K562 (cell line): ENCODE measurements around the gene PODXL2. TPM values are rescaled to one million over a fixed set of nuclear protein-coding genes. Genes with fewer than 3 reads are reported as not detected.
A peak's percentile ranks its signal among the peaks of the same experiment; 100 is the strongest.

Experiments
- ARID1B ChIP-seq: fragments of 450-650 bp; IDR thresholded peaks from 2 replicates; pipeline ENCODE4 v1.6.1; 2016; ENCODE audit warnings: antibody characterized with exemption, mild to moderate bottlenecking, inconsistent platforms
- CBFA2T2 ChIP-seq: fragments of 450-650 bp; conservative IDR thresholded peaks from 2 replicates; pipeline ENCODE4 v1.6.1; 2017; ENCODE audit warnings: mild to moderate bottlenecking
- CBFA2T3 ChIP-seq: fragments of 450-650 bp; IDR thresholded peaks from 2 replicates; pipeline ENCODE4 v1.6.1; 2017
- HDAC2 ChIP-seq: fragments of 450-650 bp; IDR thresholded peaks from 2 replicates; pipeline ENCODE4 v1.6.1; 2016; ENCODE audit warnings: mild to moderate bottlenecking
- JUN ChIP-seq, 2 experiments: sonication (generic) in 1 of 2; formaldehyde crosslinking in 1 of 2; IDR thresholded peaks; 2 replicates each; pipeline versions ENCODE4 v1.6.1 to v1.8.0; 2012 to 2022; ENCODE audit warnings: borderline replicate concordance in 2 of 2, mild to moderate bottlenecking in 2 of 2, improper control_type of control experiment in 1 of 2, low read depth in 1 of 2, low read length in 1 of 2, missing genetic modification reagents in 1 of 2
- MEIS2 ChIP-seq: fragments of 450-650 bp; IDR thresholded peaks from 2 replicates; pipeline ENCODE4 v1.6.1; 2014; ENCODE audit warnings: mild to moderate bottlenecking; ENCODE audit not compliant: partially characterized antibody
- NCOA4 ChIP-seq: fragments of 450-650 bp; IDR thresholded peaks from 2 replicates; pipeline ENCODE4 v1.6.1; 2018; ENCODE audit warnings: mild to moderate bottlenecking; ENCODE audit not compliant: partially characterized antibody
- NCOR1 ChIP-seq: fragments of 450-650 bp; IDR thresholded peaks from 2 replicates; pipeline ENCODE4 v1.6.1; 2016; ENCODE audit warnings: mild to moderate bottlenecking, moderate library complexity
- NR3C1 ChIP-seq: sonication (generic); formaldehyde crosslinking; IDR thresholded peaks from 2 replicates; pipeline ENCODE4 v1.8.1; 2022; ENCODE audit warnings: missing genetic modification reagents
- POLR2AphosphoS5 ChIP-seq: IDR thresholded peaks from 2 replicates; pipeline ENCODE4 v1.6.1; 2011; ENCODE audit warnings: mild to moderate bottlenecking, low read depth, low read length, moderate library complexity; ENCODE audit not compliant: control insufficient read depth, insufficient read depth
- STAT5A ChIP-seq: IDR thresholded peaks from 2 replicates; pipeline ENCODE4 v1.6.1; 2012; ENCODE audit warnings: low read length, inconsistent platforms, borderline replicate concordance
- TAL1 ChIP-seq: fragments of 450-650 bp; IDR thresholded peaks from 2 replicates; pipeline ENCODE4 v1.6.1; 2016; ENCODE audit warnings: mild to moderate bottlenecking
- TCF3 ChIP-seq: sonication (generic); formaldehyde crosslinking; IDR thresholded peaks from 2 replicates; pipeline ENCODE4 v1.4.0; 2020; ENCODE audit warnings: mild to moderate bottlenecking, missing genetic modification reagents
- TEAD4 ChIP-seq, 2 experiments: sonication (generic) in 1 of 2; formaldehyde crosslinking in 1 of 2; IDR thresholded peaks; 2 replicates each; pipeline versions ENCODE4 v1.6.1 to v1.8.0; 2012 to 2022; ENCODE audit warnings: borderline replicate concordance in 1 of 2, inconsistent platforms in 1 of 2, low read length in 1 of 2, mild to moderate bottlenecking in 1 of 2, missing genetic modification reagents in 1 of 2
- TRIM24 ChIP-seq, 2 experiments: fragments of 450-650 bp; IDR thresholded peaks; 2 replicates each; pipeline ENCODE4 v1.6.1; 2016
- ZZZ3 ChIP-seq: fragments of 450-650 bp; IDR thresholded peaks from 2 replicates; pipeline ENCODE4 v1.6.1; 2016; ENCODE audit warnings: antibody characterized with exemption, mild to moderate bottlenecking, moderate library complexity
- polyA plus RNA-seq, 8 experiments: library from polyadenylated mRNA; depleted of rRNA in 4 of 8; stranded (reverse) in 5 of 8; unstranded in 3 of 8; fragments of >200 nt; fragmentation: Nextera tagmentation in 2 of 8; fragmentation: Illumina TruSeq in 1 of 8; extraction: Ambion mirVana in 2 of 8; extraction: Trizol in 1 of 8; gene quantifications; 2 replicates each; pipeline versions ENCODE4 v1.2.1 to v1.2.3, GENCODE V29; 2011 to 2014; ENCODE audit warnings: inconsistent platforms in 1 of 8, missing spikeins in 1 of 8
- total RNA-seq, 7 experiments: library from RNA; depleted of rRNA in 6 of 7; stranded (reverse); fragments of >200 nt in 6 of 7; fragmentation: Illumina TruSeq in 2 of 7; extraction: Trizol in 2 of 7; gene quantifications; 2 replicates each; pipeline versions ENCODE4 v1.2.1 to v1.2.3, GENCODE V29; 2011 to 2021; ENCODE audit warnings: low replicate concordance in 1 of 7
- TF ChIP-seq, protein P1 (sequence below): fragments of 450-650 bp; IDR thresholded peaks from 2 replicates; pipeline ENCODE4 v1.6.1; 2016; ENCODE audit warnings: low read depth, mild to moderate bottlenecking, moderate library complexity
- TF ChIP-seq, protein P2 (sequence below): fragments of 250-450 bp; sonication (Bioruptor Pico); IDR thresholded peaks from 2 replicates; pipeline ENCODE4 v1.5.0; 2021; ENCODE audit warnings: mild to moderate bottlenecking, borderline replicate concordance
- TF ChIP-seq, protein P3 (sequence below), 2 experiments: fragments of 450-650 bp; IDR thresholded peaks; 2 replicates each; pipeline ENCODE4 v1.6.1; 2016
- TF ChIP-seq, protein P4 (sequence below): fragments of 450-650 bp; IDR thresholded peaks from 2 replicates; pipeline ENCODE4 v1.6.1; 2016

Gene PODXL2
- total and polyA plus RNA-seq, 9 of the 15 experiments (the other 6 are each of a cell fraction or from before 2014, with no cell fraction given), result 0.03 to 52.5 (median 21.9) TPM

DNA sequence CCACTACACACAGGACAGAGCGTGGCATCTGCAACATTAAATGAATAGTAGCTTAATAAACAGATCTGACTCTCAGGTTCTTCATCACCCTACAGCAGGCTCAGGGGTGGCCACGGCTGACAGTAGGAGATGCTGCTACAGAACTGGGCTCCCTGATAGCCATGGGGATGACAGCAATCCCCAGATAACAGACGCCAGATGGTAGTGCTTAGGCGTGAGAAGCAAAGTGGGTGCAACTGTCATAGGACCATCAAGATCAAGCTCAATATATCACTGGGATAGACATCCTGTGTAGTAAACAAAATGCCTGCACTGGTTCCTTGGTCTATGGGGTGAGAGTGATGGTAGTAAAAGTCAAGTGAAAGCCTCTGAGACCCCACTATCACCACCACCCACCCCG, 35.8 kb upstream of the PODXL2 start (continued):
- TF ChIP-seq TAL1, result peak; percentile 58; the same call in 1 of the 2 replicates
- TF ChIP-seq HDAC2, result no peak
- peak; percentile 62 for TF ChIP-seq TCF3
- TF ChIP-seq JUN (IDR thresholded peaks at IDR 0.05; ENCODE audit: borderline replicate concordance, low read depth, low read length), result no peak
- TF ChIP-seq JUN (CRISPR knock-in tag; IDR thresholded peaks at IDR 0.05; ENCODE audit: borderline replicate concordance), result no peak
- peak in 1 of 2 experiments; percentile 9; a peak in 2 of 4 replicates for TF ChIP-seq TRIM24 (IDR thresholded peaks at IDR 0.05)
- TF ChIP-seq NCOA4, result no peak
- TF ChIP-seq POLR2AphosphoS5, result peak; percentile 45; the same call in 1 of the 2 replicates
- TF ChIP-seq, protein P1, sequence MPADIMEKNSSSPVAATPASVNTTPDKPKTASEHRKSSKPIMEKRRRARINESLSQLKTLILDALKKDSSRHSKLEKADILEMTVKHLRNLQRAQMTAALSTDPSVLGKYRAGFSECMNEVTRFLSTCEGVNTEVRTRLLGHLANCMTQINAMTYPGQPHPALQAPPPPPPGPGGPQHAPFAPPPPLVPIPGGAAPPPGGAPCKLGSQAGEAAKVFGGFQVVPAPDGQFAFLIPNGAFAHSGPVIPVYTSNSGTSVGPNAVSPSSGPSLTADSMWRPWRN, result no peak
- peak; percentile 19; the same call in 1 of the 2 replicates for TF ChIP-seq STAT5A
- peak; percentile 44 for TF ChIP-seq ARID1B
- TF ChIP-seq, protein P2, sequence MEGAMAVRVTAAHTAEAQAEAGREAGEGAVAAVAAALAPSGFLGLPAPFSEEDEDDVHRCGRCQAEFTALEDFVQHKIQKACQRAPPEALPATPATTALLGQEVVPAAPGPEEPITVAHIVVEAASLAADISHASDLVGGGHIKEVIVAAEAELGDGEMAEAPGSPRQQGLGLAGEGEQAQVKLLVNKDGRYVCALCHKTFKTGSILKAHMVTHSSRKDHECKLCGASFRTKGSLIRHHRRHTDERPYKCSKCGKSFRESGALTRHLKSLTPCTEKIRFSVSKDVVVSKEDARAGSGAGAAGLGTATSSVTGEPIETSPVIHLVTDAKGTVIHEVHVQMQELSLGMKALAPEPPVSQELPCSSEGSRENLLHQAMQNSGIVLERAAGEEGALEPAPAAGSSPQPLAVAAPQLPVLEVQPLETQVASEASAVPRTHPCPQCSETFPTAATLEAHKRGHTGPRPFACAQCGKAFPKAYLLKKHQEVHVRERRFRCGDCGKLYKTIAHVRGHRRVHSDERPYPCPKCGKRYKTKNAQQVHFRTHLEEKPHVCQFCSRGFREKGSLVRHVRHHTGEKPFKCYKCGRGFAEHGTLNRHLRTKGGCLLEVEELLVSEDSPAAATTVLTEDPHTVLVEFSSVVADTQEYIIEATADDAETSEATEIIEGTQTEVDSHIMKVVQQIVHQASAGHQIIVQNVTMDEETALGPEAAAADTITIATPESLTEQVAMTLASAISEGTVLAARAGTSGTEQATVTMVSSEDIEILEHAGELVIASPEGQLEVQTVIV (CRISPR knock-in tag), result no peak
- peak; percentile 72 for TF ChIP-seq CBFA2T2
- TF ChIP-seq, protein P3, sequence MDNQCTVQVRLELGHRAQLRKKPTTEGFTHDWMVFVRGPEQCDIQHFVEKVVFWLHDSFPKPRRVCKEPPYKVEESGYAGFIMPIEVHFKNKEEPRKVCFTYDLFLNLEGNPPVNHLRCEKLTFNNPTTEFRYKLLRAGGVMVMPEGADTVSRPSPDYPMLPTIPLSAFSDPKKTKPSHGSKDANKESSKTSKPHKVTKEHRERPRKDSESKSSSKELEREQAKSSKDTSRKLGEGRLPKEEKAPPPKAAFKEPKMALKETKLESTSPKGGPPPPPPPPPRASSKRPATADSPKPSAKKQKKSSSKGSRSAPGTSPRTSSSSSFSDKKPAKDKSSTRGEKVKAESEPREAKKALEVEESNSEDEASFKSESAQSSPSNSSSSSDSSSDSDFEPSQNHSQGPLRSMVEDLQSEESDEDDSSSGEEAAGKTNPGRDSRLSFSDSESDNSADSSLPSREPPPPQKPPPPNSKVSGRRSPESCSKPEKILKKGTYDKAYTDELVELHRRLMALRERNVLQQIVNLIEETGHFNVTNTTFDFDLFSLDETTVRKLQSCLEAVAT (IDR thresholded peaks at IDR 0.05), result no peak
- TF ChIP-seq NCOR1, result peak; percentile 45
- peak; percentile 82 for TF ChIP-seq CBFA2T3
- peak; percentile 58; the same call in 1 of the 2 replicates for TF ChIP-seq TEAD4 (IDR thresholded peaks at IDR 0.05; ENCODE audit: low read length)
- no peak for TF ChIP-seq TEAD4 (CRISPR knock-in tag; IDR thresholded peaks at IDR 0.05; ENCODE audit: borderline replicate concordance)
- TF ChIP-seq MEIS2, result peak; percentile 68
- no peak for TF ChIP-seq ZZZ3
- TF ChIP-seq, protein P4, sequence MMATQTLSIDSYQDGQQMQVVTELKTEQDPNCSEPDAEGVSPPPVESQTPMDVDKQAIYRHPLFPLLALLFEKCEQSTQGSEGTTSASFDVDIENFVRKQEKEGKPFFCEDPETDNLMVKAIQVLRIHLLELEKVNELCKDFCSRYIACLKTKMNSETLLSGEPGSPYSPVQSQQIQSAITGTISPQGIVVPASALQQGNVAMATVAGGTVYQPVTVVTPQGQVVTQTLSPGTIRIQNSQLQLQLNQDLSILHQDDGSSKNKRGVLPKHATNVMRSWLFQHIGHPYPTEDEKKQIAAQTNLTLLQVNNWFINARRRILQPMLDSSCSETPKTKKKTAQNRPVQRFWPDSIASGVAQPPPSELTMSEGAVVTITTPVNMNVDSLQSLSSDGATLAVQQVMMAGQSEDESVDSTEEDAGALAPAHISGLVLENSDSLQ, result peak; percentile 53; the same call in 1 of the 2 replicates
- TF ChIP-seq NR3C1 (CRISPR knock-in tag), result no peak
